ENCODE results near the gene GABRR2. TPM values are rescaled to one million over a fixed set of nuclear protein-coding genes. Genes with fewer than 3 reads are reported as not detected.

Gene GABRR2
- total and polyA plus RNA-seq, 4 donors, result 0.10 to 1.7 (median 0.35) TPM

DNA sequence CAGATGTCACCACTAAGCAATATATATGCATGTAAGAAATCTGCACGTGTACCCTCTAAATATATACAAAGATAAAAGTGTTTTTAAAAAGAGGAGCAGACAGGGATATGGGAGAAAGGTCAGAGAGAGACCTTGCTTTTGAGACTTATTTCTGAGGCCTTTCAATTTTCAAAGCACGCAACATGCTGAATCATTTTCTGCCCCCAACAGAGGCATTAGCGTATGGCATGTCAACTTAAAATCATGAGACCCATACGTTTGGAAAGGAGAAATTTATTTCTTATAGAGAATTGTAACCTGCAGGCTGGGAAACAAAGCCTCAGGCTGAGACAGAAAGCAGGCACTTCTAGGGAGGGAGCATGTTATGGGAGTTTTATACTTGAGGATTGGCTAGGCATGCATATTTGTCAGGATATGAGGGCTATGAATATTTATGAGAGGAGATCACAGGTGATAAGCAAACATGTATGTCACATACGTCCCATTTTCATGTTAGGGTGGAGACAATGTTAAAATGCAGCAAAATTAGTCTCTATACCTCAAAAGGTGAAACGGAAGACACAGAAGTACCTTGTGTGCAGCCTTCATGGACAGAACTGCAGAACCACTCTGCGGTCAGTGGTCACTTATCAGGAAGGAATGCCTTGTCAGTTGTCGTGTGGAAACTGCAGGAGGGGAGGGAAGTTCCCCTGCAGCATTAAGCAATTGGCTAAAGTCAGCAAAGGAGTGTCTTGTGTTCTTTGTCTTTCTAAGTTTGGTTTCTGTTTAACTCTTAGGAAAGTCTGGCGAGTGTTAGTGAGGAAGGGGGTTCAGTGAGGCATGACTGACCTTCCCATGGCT, 6.3 kb upstream of the GABRR2 start (continued):
- TF ChIP-seq, protein P1, sequence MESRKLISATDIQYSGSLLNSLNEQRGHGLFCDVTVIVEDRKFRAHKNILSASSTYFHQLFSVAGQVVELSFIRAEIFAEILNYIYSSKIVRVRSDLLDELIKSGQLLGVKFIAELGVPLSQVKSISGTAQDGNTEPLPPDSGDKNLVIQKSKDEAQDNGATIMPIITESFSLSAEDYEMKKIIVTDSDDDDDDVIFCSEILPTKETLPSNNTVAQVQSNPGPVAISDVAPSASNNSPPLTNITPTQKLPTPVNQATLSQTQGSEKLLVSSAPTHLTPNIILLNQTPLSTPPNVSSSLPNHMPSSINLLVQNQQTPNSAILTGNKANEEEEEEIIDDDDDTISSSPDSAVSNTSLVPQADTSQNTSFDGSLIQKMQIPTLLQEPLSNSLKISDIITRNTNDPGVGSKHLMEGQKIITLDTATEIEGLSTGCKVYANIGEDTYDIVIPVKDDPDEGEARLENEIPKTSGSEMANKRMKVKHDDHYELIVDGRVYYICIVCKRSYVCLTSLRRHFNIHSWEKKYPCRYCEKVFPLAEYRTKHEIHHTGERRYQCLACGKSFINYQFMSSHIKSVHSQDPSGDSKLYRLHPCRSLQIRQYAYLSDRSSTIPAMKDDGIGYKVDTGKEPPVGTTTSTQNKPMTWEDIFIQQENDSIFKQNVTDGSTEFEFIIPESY (IDR thresholded peaks at IDR 0.05), result no peak
- TF ChIP-seq, protein P2, sequence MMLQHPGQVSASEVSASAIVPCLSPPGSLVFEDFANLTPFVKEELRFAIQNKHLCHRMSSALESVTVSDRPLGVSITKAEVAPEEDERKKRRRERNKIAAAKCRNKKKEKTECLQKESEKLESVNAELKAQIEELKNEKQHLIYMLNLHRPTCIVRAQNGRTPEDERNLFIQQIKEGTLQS (IDR thresholded peaks at IDR 0.05), result no peak
- TF ChIP-seq YY1 (IDR thresholded peaks at IDR 0.05) (no peak), HNF4G (IDR thresholded peaks at IDR 0.05) (no peak), TAF1 (conservative IDR thresholded peaks at IDR 0.05) (no peak), JUND (IDR thresholded peaks at IDR 0.05) (no peak)

DNA sequence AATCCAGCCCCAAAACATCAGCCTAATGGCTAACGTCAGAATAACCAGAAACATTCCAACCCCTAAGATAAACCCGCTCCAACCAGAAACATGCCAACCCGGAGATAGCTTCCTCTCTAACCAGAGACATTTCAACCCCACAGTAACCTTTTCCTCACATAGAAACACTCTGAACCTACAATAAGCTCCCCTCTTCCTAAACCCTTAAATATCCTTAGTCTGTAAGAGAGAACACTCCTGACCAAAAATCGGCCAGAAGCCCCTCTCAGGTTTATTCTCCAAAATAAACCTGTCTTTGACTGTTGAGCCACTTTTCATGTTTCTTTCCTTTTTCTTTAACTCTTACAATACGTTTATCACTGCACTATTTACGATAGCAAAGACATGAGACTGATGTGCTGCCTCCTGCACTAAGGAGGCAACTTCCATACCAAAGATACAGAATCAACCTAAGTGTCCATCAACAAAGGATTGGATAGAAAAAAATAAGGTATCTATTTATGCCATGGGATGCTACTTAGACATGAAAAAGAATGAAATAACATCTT, 5.0 kb upstream of the GABRR2 start:
- WGBS, result 95% methylated on average over 6 of the region's 6 CpGs
- Histone ChIP-seq H3K4me3 (ENCODE audit: low read depth in 1 of 3, low read length in 3 of 3) (no peak overlapping the region), H3K36me3 (ENCODE audit: control insufficient read depth in 4 of 4, insufficient read depth in 3 of 4, low read depth in 1 of 4, low read length in 3 of 4) (no peaks in the 10 kb centered on the region), H3K4me1 (ENCODE audit: control insufficient read depth in 4 of 4, insufficient read depth in 4 of 4, low read length in 3 of 4) (peaks cover 0 to 13% (median 1%) of the 10 kb centered on the region in 4 donors), H3K27me3 (ENCODE audit: control insufficient read depth in 4 of 4, insufficient read depth in 4 of 4, low read length in 3 of 4) (no peaks in the 10 kb centered on the region), H3K9me3 (ENCODE audit: control insufficient read depth in 4 of 4, low read length in 3 of 4) (no peaks in the 10 kb centered on the region), H3K27ac (ENCODE audit: low read depth in 1 of 2, low read length in 2 of 2) (no peak overlapping the region), H3K9ac (ENCODE audit: low read depth in 1 of 2, low read length in 2 of 2) (no peak overlapping the region)
- TF ChIP-seq HNF4G (IDR thresholded peaks at IDR 0.05) (no peak), MAX (IDR thresholded peaks at IDR 0.05) (no peak), FOXA2 (IDR thresholded peaks at IDR 0.05) (no peak), SP1 (IDR thresholded peaks at IDR 0.05) (no peak), JUND (IDR thresholded peaks at IDR 0.05) (no peak)
- TF ChIP-seq, protein P3, sequence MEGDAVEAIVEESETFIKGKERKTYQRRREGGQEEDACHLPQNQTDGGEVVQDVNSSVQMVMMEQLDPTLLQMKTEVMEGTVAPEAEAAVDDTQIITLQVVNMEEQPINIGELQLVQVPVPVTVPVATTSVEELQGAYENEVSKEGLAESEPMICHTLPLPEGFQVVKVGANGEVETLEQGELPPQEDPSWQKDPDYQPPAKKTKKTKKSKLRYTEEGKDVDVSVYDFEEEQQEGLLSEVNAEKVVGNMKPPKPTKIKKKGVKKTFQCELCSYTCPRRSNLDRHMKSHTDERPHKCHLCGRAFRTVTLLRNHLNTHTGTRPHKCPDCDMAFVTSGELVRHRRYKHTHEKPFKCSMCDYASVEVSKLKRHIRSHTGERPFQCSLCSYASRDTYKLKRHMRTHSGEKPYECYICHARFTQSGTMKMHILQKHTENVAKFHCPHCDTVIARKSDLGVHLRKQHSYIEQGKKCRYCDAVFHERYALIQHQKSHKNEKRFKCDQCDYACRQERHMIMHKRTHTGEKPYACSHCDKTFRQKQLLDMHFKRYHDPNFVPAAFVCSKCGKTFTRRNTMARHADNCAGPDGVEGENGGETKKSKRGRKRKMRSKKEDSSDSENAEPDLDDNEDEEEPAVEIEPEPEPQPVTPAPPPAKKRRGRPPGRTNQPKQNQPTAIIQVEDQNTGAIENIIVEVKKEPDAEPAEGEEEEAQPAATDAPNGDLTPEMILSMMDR (IDR thresholded peaks at IDR 0.05; ENCODE audit: low read depth, low read length, missing input control), result no peak
- TF ChIP-seq, protein P1 (IDR thresholded peaks at IDR 0.05), result no peak
- DNase-seq (ENCODE audit: low spot score), result no peak

GRCh38 chr6:89317067-89317466, 2.0 kb upstream of the GABRR2 start:
- Histone ChIP-seq H3K9ac (ENCODE audit: low read depth in 1 of 2, low read length in 2 of 2) (no peak overlapping the region), H3K4me1 (ENCODE audit: control insufficient read depth in 4 of 4, insufficient read depth in 4 of 4, low read length in 3 of 4) (peaks cover 0 to 4% (median 0%) of the 10 kb centered on the region in 4 donors), H3K27ac (ENCODE audit: low read depth in 1 of 2, low read length in 2 of 2) (no peak overlapping the region), H3K27me3 (ENCODE audit: control insufficient read depth in 4 of 4, insufficient read depth in 4 of 4, low read length in 3 of 4) (no peaks in the 10 kb centered on the region), H3K9me3 (ENCODE audit: control insufficient read depth in 4 of 4, low read length in 3 of 4) (no peaks in the 10 kb centered on the region), H3K36me3 (ENCODE audit: control insufficient read depth in 4 of 4, insufficient read depth in 3 of 4, low read depth in 1 of 4, low read length in 3 of 4) (no peaks in the 10 kb centered on the region), H3K4me3 (ENCODE audit: low read depth in 1 of 3, low read length in 3 of 3) (no peak overlapping the region)
- no peak for DNase-seq (ENCODE audit: low spot score)
- TF ChIP-seq FOXA1 (IDR thresholded peaks at IDR 0.05), result no peak
- TF ChIP-seq JUND (IDR thresholded peaks at IDR 0.05), result no peak
- TF ChIP-seq, protein P1 (IDR thresholded peaks at IDR 0.05), result no peak
- TF ChIP-seq YY1 (IDR thresholded peaks at IDR 0.05), result no peak
- TF ChIP-seq MAX (IDR thresholded peaks at IDR 0.05), result no peak
- TF ChIP-seq TAF1 (conservative IDR thresholded peaks at IDR 0.05), result no peak
- no peak for TF ChIP-seq HNF4A (conservative IDR thresholded peaks at IDR 0.05)
- no peak for TF ChIP-seq SP1 (IDR thresholded peaks at IDR 0.05)
- TF ChIP-seq, protein P3 (IDR thresholded peaks at IDR 0.05; ENCODE audit: low read depth, low read length, missing input control), result no peak
- TF ChIP-seq GABPA (IDR thresholded peaks at IDR 0.05 in 1 of 2, conservative IDR thresholded peaks at IDR 0.05 in 1 of 2), result no peak
- TF ChIP-seq FOXA2 (IDR thresholded peaks at IDR 0.05), result no peak
- TF ChIP-seq RXRA (IDR thresholded peaks at IDR 0.05), result no peak
